Adrenal gland (tissue), 5 donors: ENCODE data around the gene WSCD2.

Experiments
- CTCF ChIP-seq, 6 experiments: fragments of 450-650 bp in 4 of 6; fragments of 200-600 bp in 2 of 6; sonication (generic) in 1 of 6; IDR thresholded peaks; 1 replicate in 5 of 6; 2 replicates in 1 of 6; pipeline versions ENCODE4 v1.5.1 to v1.8.0; 2016 to 2021; ENCODE audit warnings: antibody characterized with exemption in 6 of 6, mild to moderate bottlenecking in 2 of 6, moderate library complexity in 1 of 6
- POLR2A ChIP-seq, 2 donors: fragments of 450-650 bp; IDR thresholded peaks; one replicate each; pipeline ENCODE4 v1.6.1; 2017; ENCODE audit warnings: antibody characterized with exemption in 2 of 2, mild to moderate bottlenecking in 2 of 2, moderate library complexity in 1 of 2
- donor health status: DM: no; HTN: no; CAD: no.

- no peak for TF ChIP-seq POLR2A (IDR thresholded peaks at IDR 0.05)
- no peak for TF ChIP-seq CTCF (IDR thresholded peaks at IDR 0.05)
Measured at GRCh38 chr12:108196921-108197320, 67.8 kb downstream of the WSCD2 start.
